PC-3 (cell line): ENCODE results near the gene KRTAP9-8. TPM values are rescaled to one million over a fixed set of nuclear protein-coding genes. Genes with fewer than 3 reads are reported as not detected.

Experiments used
- ATAC-seq: fragments of 200-7000 bp; cut with Tn5 transposase; 2 replicates; pipeline ENCODE4 v1.9.1; 2020; ENCODE audit warnings: mild to moderate bottlenecking, moderate library complexity
- BruUV-seq: library from RNA; stranded (reverse); fragments of 400-500 nt; replicated peaks from 2 replicates; lab custom pipeline; 2021; lab: Mats Ljungman, UMichigan
- CTCF ChIA-PET: fragments of 300-600 bp; sonication (Branson Sonifier 250); formaldehyde crosslinking; loops from one replicate; lab custom pipeline; 2022; ENCODE audit warnings: antibody characterized with exemption; lab: Charles Lee
- POLR2A ChIA-PET: fragments of 300-600 bp; sonication (Branson Sonifier 250); formaldehyde crosslinking; loops from one replicate; lab custom pipeline; 2022; ENCODE audit warnings: antibody characterized with exemption; ENCODE audit not compliant: unreplicated experiment; lab: Charles Lee
- DNase-seq: peaks from one replicate; pipeline ENCODE4 v3.0.0-alpha.2; 2015
- H2AFZ ChIP-seq: fragments of 300-600 bp; sonication (generic); 2 replicates; pipeline ENCODE4 v1.6.0; 2016; ENCODE audit warnings: antibody characterized with exemption, low read length
- H3F3A ChIP-seq: fragments of 300-600 bp; sonication (generic); one replicate; pipeline ENCODE4 v1.6.0; 2017; ENCODE audit warnings: antibody characterized with exemption, low read length, control low read depth, mild to moderate bottlenecking; ENCODE audit not compliant: unreplicated experiment
- H3K27ac ChIP-seq: fragments of 300-600 bp; sonication (generic); 2 replicates; pipeline ENCODE4 v1.5.1; 2016; ENCODE audit warnings: mild to moderate bottlenecking, low read length
- H3K27me3 ChIP-seq: fragments of 300-600 bp; sonication (generic); 2 replicates; pipeline ENCODE4 v1.6.1; 2016; ENCODE audit warnings: low read length, mixed read lengths
- H3K36me3 ChIP-seq: fragments of 300-600 bp; sonication (generic); 2 replicates; pipeline ENCODE4 v1.6.1; 2016; ENCODE audit warnings: low read depth, mixed run types, low read length, mixed read lengths
- H3K4me1 ChIP-seq: fragments of 300-600 bp; sonication (generic); 2 replicates; pipeline ENCODE4 v1.5.1; 2016; ENCODE audit warnings: low read length; ENCODE audit not compliant: insufficient read depth
- H3K4me2 ChIP-seq: fragments of 300-600 bp; sonication (generic); 2 replicates; pipeline ENCODE4 v1.6.0; 2016; ENCODE audit warnings: low read length
- H3K4me3 ChIP-seq: fragments of 300-600 bp; sonication (generic); 2 replicates; pipeline ENCODE4 v1.5.1; 2016; ENCODE audit warnings: mild to moderate bottlenecking, low read length, mixed read lengths
- H3K79me2 ChIP-seq: fragments of 300-600 bp; sonication (generic); 2 replicates; pipeline ENCODE4 v1.6.1; 2017; ENCODE audit warnings: low read length, mixed read lengths
- H3K9ac ChIP-seq: fragments of 300-600 bp; sonication (generic); 2 replicates; pipeline ENCODE4 v1.6.0; 2016; ENCODE audit warnings: mild to moderate bottlenecking, low read length
- H3K9me2 ChIP-seq: fragments of 300-600 bp; sonication (generic); replicated peaks from 2 replicates; pipeline ENCODE4 v1.6.1; 2016; ENCODE audit warnings: mixed run types, low read length, mixed read lengths
- H3K9me3 ChIP-seq: fragments of 300-600 bp; sonication (generic); 2 replicates; pipeline ENCODE4 v1.6.1; 2016; ENCODE audit warnings: low read length, mixed read lengths
- H4K20me1 ChIP-seq: fragments of 300-600 bp; sonication (generic); 2 replicates; pipeline ENCODE4 v1.6.1; 2016; ENCODE audit warnings: low read length, mixed read lengths
- EZH2 ChIP-seq: fragments of 300-600 bp; sonication (generic); IDR thresholded peaks from one replicate; pipeline ENCODE4 v1.6.1; 2017; ENCODE audit warnings: antibody characterized with exemption, mild to moderate bottlenecking, low read length; ENCODE audit not compliant: unreplicated experiment
- EZH2phosphoT487 ChIP-seq: fragments of 300-600 bp; sonication (generic); IDR thresholded peaks from 2 replicates; pipeline ENCODE4 v1.6.1; 2018; ENCODE audit warnings: mild to moderate bottlenecking, antibody characterized with exemption, low read length, borderline replicate concordance
- intact Hi-C: fragments of 100-400 bp; cut with micrococcal nuclease; formaldehyde crosslinking; loops from 2 replicates; pipeline ENCODE4 v1.9.0; 2023
- total RNA-seq: library from RNA; depleted of rRNA; stranded (reverse); fragments of >200 nt; gene quantifications from 2 replicates; pipeline ENCODE4 v1.2.3, GENCODE V29; 2014
- TF ChIP-seq, protein P1 (sequence below): fragments of 300-600 bp; sonication (generic); conservative IDR thresholded peaks from 2 replicates; pipeline ENCODE4 v1.5.1; 2017; ENCODE audit warnings: antibody characterized with exemption, low read depth, mild to moderate bottlenecking, low read length

KRTAP9-8 gene
- total RNA-seq, 1 experiment from 2014 or later: not detected

DNA sequence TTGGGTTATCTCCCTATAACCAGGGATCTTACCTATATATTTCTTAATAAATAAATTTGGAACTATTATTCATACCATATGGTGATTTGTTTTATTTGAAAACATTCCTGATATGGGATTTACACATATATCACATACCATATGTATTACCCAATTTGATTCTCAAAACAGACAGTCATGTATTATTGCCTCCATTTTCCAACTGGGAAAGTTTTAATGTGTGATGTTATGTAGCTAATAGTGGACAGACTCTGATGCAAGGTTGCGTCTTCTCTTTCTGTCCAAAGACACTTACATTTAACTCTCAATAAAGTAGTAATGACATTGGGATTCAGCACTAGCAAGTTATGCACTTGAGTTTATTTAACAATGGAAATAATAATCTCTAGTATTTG, 18.5 kb downstream of the KRTAP9-8 start:
- H3K9ac ChIP-seq: no peak overlapping the region
- H3K4me1 ChIP-seq: no peaks in the 10 kb centered on the region
- no peak for ATAC-seq
- no peaks in the 10 kb centered on the region for H3K9me3 ChIP-seq
- no peak overlapping the region for H2AFZ ChIP-seq
- no peak for DNase-seq
- H3K4me2 ChIP-seq: no peak overlapping the region
- no peak overlapping the region for H3K4me3 ChIP-seq
- TF ChIP-seq EZH2 (no peak), EZH2phosphoT487 (no peak)
- TF ChIP-seq, protein P1, sequence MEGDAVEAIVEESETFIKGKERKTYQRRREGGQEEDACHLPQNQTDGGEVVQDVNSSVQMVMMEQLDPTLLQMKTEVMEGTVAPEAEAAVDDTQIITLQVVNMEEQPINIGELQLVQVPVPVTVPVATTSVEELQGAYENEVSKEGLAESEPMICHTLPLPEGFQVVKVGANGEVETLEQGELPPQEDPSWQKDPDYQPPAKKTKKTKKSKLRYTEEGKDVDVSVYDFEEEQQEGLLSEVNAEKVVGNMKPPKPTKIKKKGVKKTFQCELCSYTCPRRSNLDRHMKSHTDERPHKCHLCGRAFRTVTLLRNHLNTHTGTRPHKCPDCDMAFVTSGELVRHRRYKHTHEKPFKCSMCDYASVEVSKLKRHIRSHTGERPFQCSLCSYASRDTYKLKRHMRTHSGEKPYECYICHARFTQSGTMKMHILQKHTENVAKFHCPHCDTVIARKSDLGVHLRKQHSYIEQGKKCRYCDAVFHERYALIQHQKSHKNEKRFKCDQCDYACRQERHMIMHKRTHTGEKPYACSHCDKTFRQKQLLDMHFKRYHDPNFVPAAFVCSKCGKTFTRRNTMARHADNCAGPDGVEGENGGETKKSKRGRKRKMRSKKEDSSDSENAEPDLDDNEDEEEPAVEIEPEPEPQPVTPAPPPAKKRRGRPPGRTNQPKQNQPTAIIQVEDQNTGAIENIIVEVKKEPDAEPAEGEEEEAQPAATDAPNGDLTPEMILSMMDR: no peak
- no peaks in the 10 kb centered on the region for H3K27me3 ChIP-seq
- H3F3A ChIP-seq: no peaks in the 10 kb centered on the region
- no peaks in the 10 kb centered on the region for H3K79me2 ChIP-seq
- no peaks in the 10 kb centered on the region for H4K20me1 ChIP-seq
- ChIA-PET CTCF (no interaction called here), POLR2A (no interaction called here)
- no peaks in the 10 kb centered on the region for H3K9me2 ChIP-seq
- BruUV-seq: no TSS peak
- H3K27ac ChIP-seq: no peak overlapping the region
- no peaks in the 10 kb centered on the region for H3K36me3 ChIP-seq
- intact Hi-C loops: no loop called here

DNA sequence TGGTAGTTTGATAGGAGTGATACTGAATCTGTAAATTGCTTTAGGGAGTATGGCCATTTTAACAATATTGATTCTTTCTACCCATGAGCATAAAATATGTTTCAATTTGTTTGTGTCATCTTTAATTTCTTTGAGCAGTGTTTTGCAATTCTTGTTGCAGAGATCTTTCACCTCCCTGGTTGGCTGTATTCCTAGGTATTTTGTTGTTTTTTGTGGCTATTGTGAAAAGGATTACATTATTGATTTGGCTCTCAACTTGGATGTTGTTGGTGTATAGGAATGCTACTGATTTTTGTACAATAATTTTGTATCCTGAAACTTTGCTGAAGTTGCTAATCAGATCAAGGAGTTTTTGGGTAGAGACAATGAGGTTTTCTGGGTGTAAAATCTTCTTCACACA, 20.6 kb downstream of the KRTAP9-8 start:
- H3K27me3 ChIP-seq: no peaks in the 10 kb centered on the region
- no peak for TF ChIP-seq EZH2phosphoT487
- TF ChIP-seq EZH2: no peak
- TF ChIP-seq, protein P1: no peak
- ChIA-PET POLR2A (no interaction called here), CTCF (no interaction called here)
- H3K27ac ChIP-seq: no peak overlapping the region
- no peaks in the 10 kb centered on the region for H4K20me1 ChIP-seq
- intact Hi-C loops: no loop called here
- DNase-seq: no peak
- no peaks in the 10 kb centered on the region for H3K36me3 ChIP-seq
- H3K9ac ChIP-seq: no peak overlapping the region
- no peaks in the 10 kb centered on the region for H3K4me1 ChIP-seq
- no peak overlapping the region for H3K4me3 ChIP-seq
- no peaks in the 10 kb centered on the region for H3K9me3 ChIP-seq
- H3K9me2 ChIP-seq: no peaks in the 10 kb centered on the region
- no peak for ATAC-seq
- no peak overlapping the region for H2AFZ ChIP-seq
- no peaks in the 10 kb centered on the region for H3F3A ChIP-seq
- no peaks in the 10 kb centered on the region for H3K79me2 ChIP-seq
- H3K4me2 ChIP-seq: no peak overlapping the region
- BruUV-seq: no TSS peak

GRCh38 chr17:41263212-41263611, 25.4 kb downstream of the KRTAP9-8 start:
- ATAC-seq (no peak), DNase-seq (no peak)
- H3K9me3 ChIP-seq: no peaks in the 10 kb centered on the region
- no peaks in the 10 kb centered on the region for H3K4me1 ChIP-seq
- H3K27me3 ChIP-seq: no peaks in the 10 kb centered on the region
- no TSS peak for BruUV-seq
- H3K4me3 ChIP-seq: no peak overlapping the region
- TF ChIP-seq, protein P1: no peak
- TF ChIP-seq EZH2phosphoT487 (no peak), EZH2 (no peak)
- no peaks in the 10 kb centered on the region for H3K79me2 ChIP-seq
- H3K9ac ChIP-seq: no peak overlapping the region
- H3K9me2 ChIP-seq: no peaks in the 10 kb centered on the region
- intact Hi-C loops: no loop called here
- H3K4me2 ChIP-seq: no peak overlapping the region
- CTCF ChIA-PET: no interaction called here
- H4K20me1 ChIP-seq: no peaks in the 10 kb centered on the region
- H3K36me3 ChIP-seq: no peaks in the 10 kb centered on the region
- H2AFZ ChIP-seq: no peak overlapping the region
- POLR2A ChIA-PET: no interaction called here
- H3K27ac ChIP-seq: no peak overlapping the region
- no peaks in the 10 kb centered on the region for H3F3A ChIP-seq
